NCI-H446 treated with DMSO at 0.1 percent for 48 hours (cell line): ENCODE results near the gene NFATC1.
A peak's percentile ranks its signal among the peaks of the same experiment; 100 is the strongest.
"Not testable (repeated sequence)": the region's sequence is repeated elsewhere in the genome, so short reads cannot be mapped to it uniquely, and the experiment has no call there.

Experiments
- DNase-seq: peaks from one replicate; lab custom pipeline; 2025; lab: John Stamatoyannopoulos, UW

NFATC1 gene

GRCh38 chr18:79489051-79489898 is 93.5 kb downstream of the NFATC1 start:
- no peak for DNase-seq

GRCh38 chr18:79489899-79490625 is 94.3 kb downstream of the NFATC1 start:
- DNase-seq, result no peak

- no peak for DNase-seq
Observed at GRCh38 chr18:79490626-79491041, 94.9 kb downstream of the NFATC1 start.

- no peak for DNase-seq
Observed at GRCh38 chr18:79491081-79491551, 95.4 kb downstream of the NFATC1 start.

- no peak for DNase-seq
Observed at GRCh38 chr18:79493211-79493800, 97.6 kb downstream of the NFATC1 start.

- DNase-seq, result no peak
Observed at GRCh38 chr18:79493801-79494211, 98.1 kb downstream of the NFATC1 start.

GRCh38 chr18:79494936-79495335 is 99.2 kb downstream of the NFATC1 start:
- DNase-seq, result no peak

- DNase-seq, result no peak
Observed at GRCh38 chr18:79495591-79496071, 99.9 kb downstream of the NFATC1 start.

- no peak for DNase-seq
Observed at GRCh38 chr18:79496237-79496977, 100.7 kb downstream of the NFATC1 start.

- peak; percentile 8 for DNase-seq
Observed at GRCh38 chr18:79496978-79497637, 101.4 kb downstream of the NFATC1 start.

GRCh38 chr18:79497638-79498081 is 101.9 kb downstream of the NFATC1 start:
- no peak for DNase-seq

- no peak for DNase-seq
Observed at GRCh38 chr18:79498662-79499061, 102.9 kb downstream of the NFATC1 start.

- no peak for DNase-seq
Observed at GRCh38 chr18:79501006-79501405, 105.3 kb downstream of the NFATC1 start.

- no peak for DNase-seq
Observed at GRCh38 chr18:79502782-79503181, 107.1 kb downstream of the NFATC1 start.

GRCh38 chr18:79503406-79503805 is 107.7 kb downstream of the NFATC1 start:
- no peak for DNase-seq

GRCh38 chr18:79504034-79504433 is 108.3 kb downstream of the NFATC1 start:
- DNase-seq, result no peak

- not testable (repeated sequence) for DNase-seq
Observed at GRCh38 chr18:79504495-79504894, 108.8 kb downstream of the NFATC1 start.

- DNase-seq, result not testable (repeated sequence)
Observed at GRCh38 chr18:79505465-79505864, 109.7 kb downstream of the NFATC1 start.

GRCh38 chr18:79506191-79507075 is 110.7 kb downstream of the NFATC1 start:
- no peak for DNase-seq

GRCh38 chr18:79507076-79507545 is 111.4 kb downstream of the NFATC1 start:
- no peak for DNase-seq
